Measurements from ENCODE around the gene HCST.

DNA sequence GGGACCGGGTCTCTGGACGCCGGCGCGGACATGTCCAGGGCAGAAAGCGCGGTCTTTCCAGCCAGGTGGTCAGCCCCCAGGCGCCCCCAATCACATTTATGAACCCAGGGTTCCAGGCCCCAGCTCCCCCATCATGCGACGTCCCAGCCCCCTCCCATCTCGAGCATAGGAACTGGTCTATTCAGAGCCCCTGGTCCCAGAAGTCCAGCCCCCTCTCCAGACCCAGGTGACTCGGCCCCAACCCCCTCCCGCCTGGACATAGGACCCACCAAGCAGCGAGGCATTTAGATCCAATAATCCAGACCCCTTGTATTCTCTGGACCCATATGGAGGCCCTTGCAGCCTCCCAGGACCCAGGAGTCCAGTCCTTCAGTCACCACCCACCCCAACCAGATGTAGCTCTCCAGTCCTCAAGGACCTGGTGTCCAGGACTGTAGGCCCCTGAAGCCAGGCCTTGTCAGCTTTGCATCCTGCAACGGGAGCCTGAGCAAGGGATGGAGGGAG lies 33.5 kb upstream of the HCST start:
- no peak for TF ChIP-seq CTCF (IDR thresholded peaks at IDR 0.05)
- no peak for TF ChIP-seq POLR2A (IDR thresholded peaks at IDR 0.05)
